ENCODE results near the gene ADPRHL1. TPM values are rescaled to one million over a fixed set of nuclear protein-coding genes. Genes with fewer than 3 reads are reported as not detected.

The ADPRHL1 gene
- polyA plus RNA-seq, 3 donors: 0.15 to 0.52 (median 0.27) TPM

GRCh38 chr13:113404723-113405471 is 48.4 kb downstream of the ADPRHL1 start:
- Histone ChIP-seq H3K4me2 (replicated peaks; ENCODE audit: extremely low read depth, low read length, poor library complexity, severe bottlenecking) (no peak overlapping the region), H3K79me2 (ENCODE audit: insufficient read depth, low read length) (no peaks in the 10 kb centered on the region), H3K36me3 (replicated peaks in 1 of 2; ENCODE audit: control insufficient read depth in 1 of 2, insufficient read depth in 2 of 2, low read length in 2 of 2) (no peaks in the 10 kb centered on the region), H3K9ac (ENCODE audit: insufficient read depth, low read length, poor library complexity, severe bottlenecking) (no peak overlapping the region), H3K9me3 (replicated peaks in 1 of 2; ENCODE audit: control insufficient read depth in 1 of 2, insufficient read depth in 1 of 2, low read length in 2 of 2) (peaks cover 4 to 11% of the 10 kb centered on the region in 2 donors), H4K20me1 (ENCODE audit: insufficient read depth, low read length) (no peaks in the 10 kb centered on the region), H3K4me3 (replicated peaks in 1 of 3; ENCODE audit: low read depth in 2 of 3, low read length in 3 of 3) (no peak overlapping the region), H3K27me3 (ENCODE audit: control insufficient read depth in 2 of 2, insufficient read depth in 2 of 2, low read length in 2 of 2) (no peaks in the 10 kb centered on the region), H3K4me1 (ENCODE audit: control insufficient read depth in 1 of 2, insufficient read depth in 2 of 2, low read length in 2 of 2) (peaks cover 8 to 9% of the 10 kb centered on the region in 2 donors), H2AFZ (ENCODE audit: insufficient read depth, low read depth, low read length, poor library complexity, severe bottlenecking) (no peak overlapping the region), H3K27ac (ENCODE audit: low read depth in 1 of 2, low read length in 2 of 2) (no peak overlapping the region)
- 90% methylated on average over 28 of the region's 34 CpGs for WGBS (ENCODE audit: insufficient coverage)
- no peak overlapping the region for H3K27ac Mint-ChIP-seq
- no peak overlapping the region for H3K4me3 Mint-ChIP-seq
- peaks cover 5 to 22% (median 16%) of the 10 kb centered on the region in 3 donors for H3K27me3 Mint-ChIP-seq (ENCODE audit: low read depth in 3 of 3)
- intact Hi-C loops (cut with micrococcal nuclease): no loop called here
- DNase-seq: no peak
- peaks cover 6 to 16% (median 12%) of the 10 kb centered on the region in 7 donors for H3K9me3 Mint-ChIP-seq
- H3K4me1 Mint-ChIP-seq: peaks cover 10% of the 10 kb centered on the region
- TF ChIP-seq CTCF (IDR thresholded peaks at IDR 0.05): no peak
- no peaks in the 10 kb centered on the region for H3K36me3 Mint-ChIP-seq

GRCh38 chr13:113404366-113404722 is 48.9 kb downstream of the ADPRHL1 start:
- Histone ChIP-seq H3K27me3 (ENCODE audit: control insufficient read depth in 2 of 2, insufficient read depth in 2 of 2, low read length in 2 of 2) (no peaks in the 10 kb centered on the region), H4K20me1 (ENCODE audit: insufficient read depth, low read length) (no peaks in the 10 kb centered on the region), H3K9ac (ENCODE audit: insufficient read depth, low read length, poor library complexity, severe bottlenecking) (no peak overlapping the region), H2AFZ (ENCODE audit: insufficient read depth, low read depth, low read length, poor library complexity, severe bottlenecking) (no peak overlapping the region), H3K79me2 (ENCODE audit: insufficient read depth, low read length) (no peaks in the 10 kb centered on the region), H3K36me3 (replicated peaks in 1 of 2; ENCODE audit: control insufficient read depth in 1 of 2, insufficient read depth in 2 of 2, low read length in 2 of 2) (no peaks in the 10 kb centered on the region), H3K4me2 (replicated peaks; ENCODE audit: extremely low read depth, low read length, poor library complexity, severe bottlenecking) (no peak overlapping the region), H3K4me1 (ENCODE audit: control insufficient read depth in 1 of 2, insufficient read depth in 2 of 2, low read length in 2 of 2) (peaks cover 3 to 4% of the 10 kb centered on the region in 2 donors), H3K27ac (ENCODE audit: low read depth in 1 of 2, low read length in 2 of 2) (no peak overlapping the region), H3K9me3 (replicated peaks in 1 of 2; ENCODE audit: control insufficient read depth in 1 of 2, insufficient read depth in 1 of 2, low read length in 2 of 2) (peaks cover 2 to 6% of the 10 kb centered on the region in 2 donors), H3K4me3 (replicated peaks in 1 of 3; ENCODE audit: low read depth in 2 of 3, low read length in 3 of 3) (no peak overlapping the region)
- Mint-ChIP-seq H3K27me3 (ENCODE audit: low read depth in 3 of 3) (peaks cover 4 to 19% (median 16%) of the 10 kb centered on the region in 3 donors), H3K4me3 (no peak overlapping the region), H3K4me1 (peaks cover 5% of the 10 kb centered on the region), H3K9me3 (peaks cover 4 to 10% (median 8%) of the 10 kb centered on the region in 7 donors), H3K27ac (peak overlapping the region in 1 of 7 donors; percentile 46), H3K36me3 (no peaks in the 10 kb centered on the region)
- TF ChIP-seq CTCF (IDR thresholded peaks at IDR 0.05): no peak
- DNase-seq: no peak
- intact Hi-C loops (cut with micrococcal nuclease): no loop called here
- 100% methylated on average over 2 of the region's 2 CpGs for WGBS (ENCODE audit: insufficient coverage)

All from CD14-positive monocyte (primary cell).